ENCODE measurements around the gene SREBF2.

GRCh38 chr22:41949297-41949965 is 116.5 kb downstream of the SREBF2 start:
- TF ChIP-seq CTCF (IDR thresholded peaks at IDR 0.05) (no peak), POLR2A (IDR thresholded peaks at IDR 0.05; ENCODE audit: low read length) (no peak), SREBF2 (IDR thresholded peaks at IDR 0.05) (no peak), ZSCAN20 (CRISPR knock-in tag; IDR thresholded peaks at IDR 0.05) (no peak), CEBPB (IDR thresholded peaks at IDR 0.05) (no peak), MAX (IDR thresholded peaks at IDR 0.05) (no peak), REST (IDR thresholded peaks at IDR 0.05) (no peak), PHF8 (IDR thresholded peaks at IDR 0.05; ENCODE audit: borderline replicate concordance, low read depth) (no peak), RAD21 (conservative IDR thresholded peaks at IDR 0.05 in 1 of 2, IDR thresholded peaks at IDR 0.05 in 1 of 2) (no peak), CHD2 (IDR thresholded peaks at IDR 0.05; ENCODE audit: low read length, partially characterized antibody) (no peak), ELK1 (IDR thresholded peaks at IDR 0.05; ENCODE audit: low read depth, low read length) (no peak), RARB (CRISPR knock-in tag; IDR thresholded peaks at IDR 0.05) (no peak), CBX8 (IDR thresholded peaks at IDR 0.05) (no peak)
